Measurements from ENCODE around the gene ZBED1. TPM values are rescaled to one million over a fixed set of nuclear protein-coding genes. Genes with fewer than 3 reads are reported as not detected.
A peak's percentile ranks its signal among the peaks of the same experiment; 100 is the strongest.

The ZBED1 gene
- total RNA-seq, 4 donors from 2014 or later = 42.4 to 76.4 (median 56.5) TPM

DNA sequence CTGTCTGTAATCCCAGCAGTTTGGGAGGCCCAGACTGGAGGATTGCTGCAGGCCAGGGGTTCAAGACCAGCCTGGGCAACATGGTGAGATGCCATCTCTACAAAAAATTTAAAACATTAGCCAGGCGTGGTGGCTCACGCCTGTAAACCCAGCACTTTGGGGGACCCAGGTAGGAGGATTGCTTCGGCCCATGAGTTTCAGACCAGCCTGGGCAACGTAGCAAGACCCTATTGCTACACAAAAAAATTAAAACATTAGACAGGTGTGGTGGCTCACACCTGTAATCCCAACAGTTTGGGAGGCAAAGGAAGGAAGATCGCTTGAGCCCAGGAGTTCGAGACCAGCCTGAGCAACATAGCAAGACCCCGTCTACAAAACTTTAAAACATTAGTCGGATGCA lies 1.3 kb downstream of the ZBED1 start:
- 87 to 89% methylated on average over 8 of the region's 8 CpGs for WGBS, 2 donors
- TF ChIP-seq POLR2A (IDR thresholded peaks at IDR 0.05) = no peak
- TF ChIP-seq, protein P1, sequence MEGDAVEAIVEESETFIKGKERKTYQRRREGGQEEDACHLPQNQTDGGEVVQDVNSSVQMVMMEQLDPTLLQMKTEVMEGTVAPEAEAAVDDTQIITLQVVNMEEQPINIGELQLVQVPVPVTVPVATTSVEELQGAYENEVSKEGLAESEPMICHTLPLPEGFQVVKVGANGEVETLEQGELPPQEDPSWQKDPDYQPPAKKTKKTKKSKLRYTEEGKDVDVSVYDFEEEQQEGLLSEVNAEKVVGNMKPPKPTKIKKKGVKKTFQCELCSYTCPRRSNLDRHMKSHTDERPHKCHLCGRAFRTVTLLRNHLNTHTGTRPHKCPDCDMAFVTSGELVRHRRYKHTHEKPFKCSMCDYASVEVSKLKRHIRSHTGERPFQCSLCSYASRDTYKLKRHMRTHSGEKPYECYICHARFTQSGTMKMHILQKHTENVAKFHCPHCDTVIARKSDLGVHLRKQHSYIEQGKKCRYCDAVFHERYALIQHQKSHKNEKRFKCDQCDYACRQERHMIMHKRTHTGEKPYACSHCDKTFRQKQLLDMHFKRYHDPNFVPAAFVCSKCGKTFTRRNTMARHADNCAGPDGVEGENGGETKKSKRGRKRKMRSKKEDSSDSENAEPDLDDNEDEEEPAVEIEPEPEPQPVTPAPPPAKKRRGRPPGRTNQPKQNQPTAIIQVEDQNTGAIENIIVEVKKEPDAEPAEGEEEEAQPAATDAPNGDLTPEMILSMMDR (IDR thresholded peaks at IDR 0.05) = no peak
- H3K4me3 ChIP-seq (ENCODE audit: low read depth, poor library complexity, severe bottlenecking) = peak overlapping the region; percentile 85
- intact Hi-C loops (cut with DNase I; ENCODE audit: low total_unique reads) = no loop called here
- peak in 1 of 2 donors; percentile 53 for DNase-seq (ENCODE audit: low spot score in 2 of 2)

DNA sequence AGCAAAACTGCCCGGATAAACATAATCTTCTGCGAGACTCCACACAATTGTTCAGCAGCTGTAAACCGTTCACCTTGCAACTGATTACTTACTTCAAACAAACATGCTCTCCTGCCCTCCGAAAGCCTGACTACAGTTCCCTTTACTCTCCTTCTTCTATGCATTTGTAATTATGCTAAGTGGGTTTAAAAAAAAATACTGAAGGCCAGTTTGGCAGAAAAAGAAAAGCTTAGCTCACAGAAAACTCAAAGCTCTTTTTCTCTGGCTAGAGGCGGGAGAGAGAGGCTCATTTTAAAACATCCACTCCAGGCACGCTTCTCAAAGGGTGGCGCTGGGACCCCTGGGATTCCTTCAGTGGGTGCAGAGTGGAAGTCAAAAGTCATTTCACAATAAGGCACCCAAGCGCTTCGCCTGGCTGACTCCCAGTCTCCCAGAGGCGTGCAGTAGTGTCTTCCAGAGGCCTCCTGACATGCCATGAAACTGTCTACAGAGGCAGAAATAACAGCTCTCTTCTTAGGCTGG lies 1.9 kb downstream of the ZBED1 start:
- peak in 1 of 2 donors; percentile 87 for DNase-seq (ENCODE audit: low spot score in 2 of 2)
- intact Hi-C loops (cut with DNase I; ENCODE audit: low total_unique reads) = no loop called here
- WGBS, 2 donors = 11 to 19% methylated on average over 10 of the region's 10 CpGs
- no peak overlapping the region for H3K4me3 ChIP-seq (ENCODE audit: low read depth, poor library complexity, severe bottlenecking)
- TF ChIP-seq POLR2A (IDR thresholded peaks at IDR 0.05) = no peak
- TF ChIP-seq, protein P1 (IDR thresholded peaks at IDR 0.05) = no peak

DNA sequence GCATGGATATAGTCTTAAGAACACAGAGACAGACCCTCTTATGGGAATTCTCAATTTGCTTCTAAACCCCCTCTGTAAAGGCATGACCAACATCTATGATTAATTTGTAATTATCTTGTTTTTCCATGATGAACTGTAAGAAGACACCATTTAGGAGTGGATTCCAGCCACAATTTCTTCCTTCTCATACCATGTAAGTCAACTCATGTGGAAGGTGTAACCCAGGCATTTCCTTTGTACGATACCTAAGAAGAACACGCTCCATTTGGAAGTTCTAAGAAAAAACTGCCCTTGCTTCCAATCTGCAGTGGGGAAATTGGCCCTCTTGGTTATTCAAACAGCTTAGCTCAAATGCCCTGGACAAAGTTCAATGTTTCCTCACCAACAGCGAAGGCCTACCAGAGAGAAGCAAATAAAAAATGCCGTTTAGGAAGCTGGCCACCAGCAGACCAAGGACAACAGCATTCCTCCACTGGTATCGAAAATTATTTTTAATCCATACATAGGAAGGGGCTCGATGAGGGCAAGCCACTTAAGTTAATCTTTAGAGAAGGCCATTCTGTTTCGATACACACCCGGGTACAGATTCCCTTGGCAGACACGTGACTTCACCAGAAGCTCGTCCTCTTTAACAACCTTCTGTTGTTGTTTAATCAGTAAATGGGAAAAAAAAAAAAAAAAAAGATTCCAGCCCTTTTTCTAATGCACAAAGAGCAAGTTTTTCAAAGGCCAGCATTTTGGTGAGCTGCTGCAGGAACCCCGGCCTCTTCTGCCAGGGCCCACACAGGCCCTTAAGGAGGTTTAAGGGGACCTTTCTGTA lies 2.6 kb downstream of the ZBED1 start:
- intact Hi-C loops (cut with DNase I; ENCODE audit: low total_unique reads) = no loop called here
- peak in 1 of 2 donors; percentile 59 for DNase-seq (ENCODE audit: low spot score in 2 of 2)
- 27 to 48% methylated on average over 11 of the region's 11 CpGs for WGBS, 2 donors
- TF ChIP-seq, protein P1 (IDR thresholded peaks at IDR 0.05) = no peak
- TF ChIP-seq POLR2A (IDR thresholded peaks at IDR 0.05) = no peak
- no peak overlapping the region for H3K4me3 ChIP-seq (ENCODE audit: low read depth, poor library complexity, severe bottlenecking)

DNA sequence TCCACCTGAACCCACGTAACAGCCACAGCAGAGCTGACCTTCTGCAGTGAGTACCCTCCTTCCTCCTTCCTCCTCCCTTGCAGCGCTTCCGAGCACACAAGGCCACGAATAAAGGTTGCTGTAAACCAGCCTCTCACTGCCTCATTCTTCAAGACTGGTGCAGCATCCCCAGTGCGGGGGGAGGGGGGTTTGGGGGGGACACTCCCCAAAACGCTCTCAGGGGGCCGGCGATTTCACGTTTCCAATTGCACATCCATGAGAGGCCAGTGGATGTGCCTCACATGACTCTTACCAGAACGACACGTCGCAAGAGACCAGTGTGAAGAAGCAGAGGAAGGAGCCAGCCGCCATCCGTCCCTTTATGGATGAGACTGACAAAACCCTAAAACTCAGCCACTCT lies 5.2 kb downstream of the ZBED1 start:
- DNase-seq (ENCODE audit: low spot score in 2 of 2) = peak in 1 of 2 donors; percentile 80
- no peak overlapping the region for H3K4me3 ChIP-seq (ENCODE audit: low read depth, poor library complexity, severe bottlenecking)
- 82 to 87% methylated on average over 13 to 14 of the region's 14 CpGs for WGBS, 2 donors
- intact Hi-C loops (cut with DNase I; ENCODE audit: low total_unique reads) = no loop called here
- TF ChIP-seq POLR2A (IDR thresholded peaks at IDR 0.05) = no peak
- TF ChIP-seq, protein P1 (IDR thresholded peaks at IDR 0.05) = no peak

DNA sequence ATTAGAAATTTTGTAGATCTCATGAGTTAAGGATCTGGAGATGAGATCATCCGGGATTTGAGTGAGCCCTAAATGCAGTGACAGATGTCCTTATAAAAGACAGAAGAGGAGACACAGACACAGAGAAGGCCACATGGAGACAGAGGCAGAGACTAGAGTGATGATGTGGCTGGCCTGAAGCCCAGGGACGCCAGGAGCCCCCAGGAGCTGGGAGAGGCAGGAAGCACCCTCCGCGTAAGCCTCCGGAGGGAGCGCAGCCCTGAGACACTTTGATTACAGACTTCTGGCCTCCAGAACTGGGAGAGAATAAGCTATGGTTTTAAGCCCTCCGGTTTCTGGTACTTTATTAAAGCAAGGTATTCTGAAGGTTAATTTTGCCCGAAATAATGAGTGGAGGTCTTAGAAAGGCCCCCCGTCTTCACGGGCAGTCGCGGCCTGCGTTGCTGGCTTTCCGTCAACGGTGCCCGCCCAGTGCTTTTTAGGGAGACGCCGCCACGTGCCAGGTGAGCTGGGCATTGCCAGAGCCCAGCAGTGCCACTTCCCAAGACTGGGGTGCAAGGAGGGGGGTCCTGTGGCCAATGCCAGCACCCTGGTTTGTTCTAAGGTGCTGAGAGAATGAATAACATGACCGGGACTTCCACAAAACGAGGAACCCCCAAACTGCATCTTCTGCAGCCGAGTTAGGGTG lies 8.1 kb downstream of the ZBED1 start:
- H3K4me3 ChIP-seq (ENCODE audit: low read depth, poor library complexity, severe bottlenecking) = no peak overlapping the region
- TF ChIP-seq POLR2A (IDR thresholded peaks at IDR 0.05) = no peak
- TF ChIP-seq, protein P1 (IDR thresholded peaks at IDR 0.05) = no peak
- intact Hi-C loops (cut with DNase I; ENCODE audit: low total_unique reads) = no loop called here
- WGBS, 2 donors = 75 to 84% methylated on average over 22 of the region's 22 CpGs
- no peak for DNase-seq (ENCODE audit: low spot score in 2 of 2)

All from lower leg skin (tissue), 4 donors.